Activated T-cell treated with anti-CD3 and anti-CD28 coated beads for 4 hours (primary cell): ENCODE data around the gene RHOF.
"Not testable (repeated sequence)": the region's sequence is repeated elsewhere in the genome, so short reads cannot be mapped to it uniquely, and the experiment has no call there.

Experiments used
- DNase-seq: peaks from one replicate; pipeline ENCODE4 v3.0.0-alpha.2; 2020

Gene RHOF

DNA sequence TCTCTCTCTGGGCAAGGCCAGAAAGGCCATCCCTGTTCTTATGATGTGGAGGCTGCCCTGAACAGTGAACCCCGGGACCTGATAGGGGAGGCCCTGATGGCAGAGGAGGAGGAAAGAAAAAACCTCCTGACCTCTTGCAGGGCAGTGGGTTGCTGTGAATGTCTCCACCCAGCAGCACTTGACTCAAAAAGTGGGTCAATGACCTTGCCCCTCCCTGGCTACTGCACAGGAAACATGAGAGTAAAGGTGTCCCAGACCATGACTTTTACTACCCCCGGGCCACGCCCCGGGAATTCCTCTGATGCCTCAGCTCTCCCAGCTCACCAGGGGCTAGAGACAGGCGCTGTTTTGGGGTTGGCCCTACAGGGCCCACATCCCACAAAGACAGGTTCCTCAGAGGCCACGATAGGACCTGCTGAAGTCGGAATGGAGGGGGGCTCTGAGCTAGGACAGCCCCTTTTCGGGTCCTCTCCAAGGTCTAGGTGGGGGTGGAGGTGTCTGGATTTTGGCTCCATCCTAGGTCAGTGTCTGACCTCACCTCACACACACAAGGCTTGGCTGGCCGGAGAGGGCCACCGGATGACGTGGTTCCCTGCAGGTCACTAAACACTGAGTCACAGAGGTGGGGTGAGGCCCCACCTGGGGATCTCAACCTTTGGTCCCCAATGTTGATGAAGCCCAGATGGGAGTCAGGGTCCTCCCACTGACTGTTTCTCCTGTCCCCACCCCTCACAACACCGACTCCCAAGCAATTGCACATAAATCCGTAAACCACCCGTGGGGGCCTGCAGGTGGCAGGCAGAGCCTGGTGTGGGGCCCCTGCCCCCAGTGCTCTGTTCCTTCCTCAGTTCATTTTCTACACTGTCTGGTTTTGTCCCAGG, 1.6 kb downstream of the RHOF start:
- no peak for DNase-seq

DNA sequence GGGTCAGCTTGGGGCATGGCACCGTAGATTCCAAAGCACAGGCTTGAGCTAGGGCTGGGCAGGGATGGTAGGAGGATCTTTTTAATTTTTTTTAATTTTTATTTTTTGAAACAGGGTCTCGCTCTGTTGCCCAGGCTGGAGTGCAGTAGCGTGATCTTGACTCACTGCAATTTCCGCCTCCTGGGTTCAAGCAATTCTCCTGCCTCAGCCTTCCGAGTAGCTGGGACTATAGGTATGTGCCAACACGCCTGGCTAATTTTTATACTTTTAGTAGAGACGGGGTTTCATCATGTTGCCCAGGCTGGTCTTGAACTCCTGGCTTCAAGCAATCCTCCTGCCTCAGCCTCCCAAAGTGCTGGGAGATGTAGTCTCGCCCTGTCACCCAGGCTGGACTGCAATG, 2.7 kb downstream of the RHOF start:
- DNase-seq: not testable (repeated sequence)

DNA sequence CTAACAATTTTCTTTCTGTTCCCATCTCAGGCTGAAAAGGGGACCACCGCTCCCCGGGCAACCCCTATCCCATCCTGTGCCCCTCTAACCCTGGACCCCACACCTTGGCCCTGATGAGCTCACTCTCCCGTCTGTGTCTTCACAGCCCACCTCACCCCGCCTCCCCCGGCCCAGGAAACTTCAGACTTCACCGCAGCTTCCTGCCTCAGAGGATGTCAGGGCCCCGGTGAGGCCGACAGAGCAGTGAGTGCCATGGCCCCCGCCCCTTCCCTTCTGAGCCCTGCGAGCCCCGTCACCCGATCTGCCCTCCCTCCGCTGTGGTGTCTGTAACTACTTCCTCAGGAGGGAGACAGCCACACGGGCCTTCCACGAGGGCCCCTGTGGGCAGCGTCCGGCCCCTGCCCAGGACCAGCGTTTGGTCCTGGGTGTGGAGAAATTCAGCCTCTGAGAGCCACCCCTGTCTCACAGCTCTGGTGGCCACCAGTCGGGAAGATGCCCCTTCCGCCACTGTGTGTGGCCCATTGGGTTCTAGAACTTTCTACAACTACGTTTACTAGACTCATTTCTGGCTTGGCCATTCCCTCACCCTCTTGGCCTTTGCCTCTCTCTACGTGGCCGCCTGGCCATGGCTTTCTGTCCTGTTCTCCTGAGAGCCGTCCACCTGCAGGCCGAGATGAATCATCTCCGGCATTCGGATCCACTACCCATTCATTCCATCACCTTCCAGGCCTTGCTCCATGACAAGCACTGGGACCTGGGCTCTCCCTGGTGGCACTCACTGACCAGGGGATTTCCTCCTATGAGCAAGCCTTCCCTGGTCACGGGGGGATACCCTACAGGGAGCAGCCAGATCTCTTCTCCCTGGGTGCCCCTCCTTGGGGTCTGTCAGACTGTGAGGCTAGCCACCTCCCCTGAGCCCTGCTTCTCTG, 3.4 kb downstream of the RHOF start:
- DNase-seq: peak; percentile 91

DNA sequence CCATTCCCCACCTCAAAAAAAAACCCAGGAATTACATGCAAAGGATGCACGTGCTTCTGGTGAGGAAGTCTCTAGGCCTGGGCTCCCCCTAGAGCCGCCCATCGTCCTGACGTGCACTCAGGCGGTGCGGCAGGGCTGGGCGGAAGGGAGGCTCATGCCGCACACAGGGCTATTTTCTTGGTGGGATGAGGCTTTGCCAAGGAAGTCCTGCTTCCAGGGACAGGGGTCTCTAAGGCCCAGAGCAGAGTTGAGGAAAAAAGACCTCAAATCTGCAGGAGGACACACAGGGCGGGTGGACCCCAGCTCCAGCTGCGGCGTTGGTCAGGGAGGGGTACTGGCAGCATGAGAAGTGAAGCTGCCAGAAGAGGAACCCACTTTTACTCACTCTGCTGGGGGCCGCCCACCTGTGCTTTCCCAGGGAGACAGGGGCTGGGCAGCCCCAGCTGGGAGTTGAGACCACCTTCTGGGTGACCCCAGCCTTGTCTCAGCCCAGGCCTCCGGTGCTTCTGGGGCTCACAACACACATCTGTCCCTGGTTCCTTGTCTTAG, 4.2 kb downstream of the RHOF start:
- no peak for DNase-seq

DNA sequence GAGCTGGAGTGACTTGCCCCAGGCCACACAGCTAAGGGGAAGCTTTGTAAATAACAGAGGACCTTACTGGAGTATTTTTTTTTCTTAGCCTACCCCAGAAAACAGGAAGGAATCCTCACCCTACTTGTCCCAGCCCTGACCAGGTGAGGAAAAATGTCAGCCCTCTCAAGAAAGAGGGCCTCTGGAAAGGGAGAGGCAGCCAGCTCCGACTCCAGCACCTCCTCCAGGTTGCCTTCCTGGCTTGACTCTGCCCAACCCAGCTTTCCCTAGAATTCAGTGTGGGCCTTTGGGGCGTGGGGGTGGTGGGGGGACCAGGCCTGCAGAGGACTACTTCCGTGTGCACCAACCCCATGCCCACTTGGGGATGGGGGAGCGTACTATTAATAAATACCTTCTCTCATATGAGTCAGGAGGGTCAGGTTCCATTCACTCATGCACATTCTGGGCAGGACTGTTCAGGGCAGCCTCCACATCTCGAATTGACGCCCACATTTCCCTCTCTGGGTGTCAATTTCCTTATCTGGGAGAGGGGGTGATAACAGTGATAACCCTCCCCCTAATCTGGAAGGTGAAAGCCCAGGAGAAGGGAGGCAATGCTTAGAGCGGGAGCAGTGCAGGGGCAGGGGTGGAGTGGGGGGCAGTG, 5.2 kb downstream of the RHOF start:
- no peak for DNase-seq

DNA sequence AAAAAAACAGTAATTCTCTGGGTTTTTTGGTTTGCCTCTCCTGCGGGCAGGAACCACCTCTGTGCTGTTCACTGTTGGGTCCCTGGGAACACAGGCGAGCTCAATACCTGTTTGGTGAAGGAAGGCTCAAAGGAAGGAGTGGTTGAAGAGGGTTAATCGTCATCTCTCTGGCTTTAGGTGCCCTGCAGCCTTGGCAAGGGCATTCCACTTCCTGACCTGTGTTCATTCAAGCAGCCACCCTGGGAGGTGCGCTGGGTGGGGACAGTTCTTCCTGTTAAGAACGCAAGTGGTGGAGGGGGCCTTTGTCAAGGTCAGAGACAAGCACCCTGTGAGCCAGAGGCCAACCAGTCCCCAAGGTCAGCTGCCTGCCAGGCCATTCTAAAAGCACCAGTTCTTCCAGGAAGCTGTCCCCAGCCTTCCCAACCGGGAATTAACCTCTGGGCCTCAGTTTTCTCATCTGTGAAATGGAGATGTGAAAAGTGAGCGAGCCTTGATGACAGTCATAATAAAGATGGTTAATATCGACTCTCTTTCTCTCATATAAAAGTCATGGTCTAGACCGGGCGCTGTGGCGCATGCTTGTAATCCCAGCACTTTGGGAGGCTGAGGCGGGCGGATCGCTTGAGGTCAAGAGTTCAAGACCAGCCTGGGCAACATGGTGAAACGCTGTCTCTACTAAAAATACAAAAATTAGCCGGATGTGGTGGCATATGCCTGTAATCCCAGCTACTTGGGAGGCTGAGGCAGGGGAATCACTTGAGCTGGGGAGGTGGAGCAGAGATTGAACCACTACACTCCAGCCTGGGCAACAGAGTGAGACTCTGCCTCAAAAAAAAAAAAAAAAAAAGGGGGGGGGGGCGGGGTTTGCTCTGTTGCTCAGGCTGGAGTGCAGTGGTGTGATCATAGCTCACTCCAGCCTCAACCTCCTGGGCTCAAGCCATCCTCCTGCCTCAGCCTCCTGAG, 6.1 kb downstream of the RHOF start:
- no peak for DNase-seq

DNA sequence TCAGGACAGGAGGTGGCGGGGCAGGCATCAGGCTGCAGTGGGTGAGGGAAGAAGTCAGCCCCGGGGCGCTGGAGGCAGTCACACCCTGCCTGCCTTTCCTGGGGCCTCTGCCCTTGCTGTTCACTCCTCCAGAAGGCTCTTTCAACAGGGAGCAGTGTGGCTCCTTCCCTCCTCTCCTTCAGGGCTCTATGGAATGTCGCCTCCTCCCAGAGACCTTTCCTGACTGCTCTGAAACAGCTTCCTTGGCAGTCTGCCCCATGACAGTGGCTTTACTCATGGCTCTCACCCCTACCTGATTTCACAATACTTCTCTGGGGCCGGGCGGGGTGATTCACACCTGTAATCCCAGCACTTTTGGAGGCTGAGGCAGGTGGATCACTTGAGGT, 7.1 kb downstream of the RHOF start:
- DNase-seq: no peak

DNA sequence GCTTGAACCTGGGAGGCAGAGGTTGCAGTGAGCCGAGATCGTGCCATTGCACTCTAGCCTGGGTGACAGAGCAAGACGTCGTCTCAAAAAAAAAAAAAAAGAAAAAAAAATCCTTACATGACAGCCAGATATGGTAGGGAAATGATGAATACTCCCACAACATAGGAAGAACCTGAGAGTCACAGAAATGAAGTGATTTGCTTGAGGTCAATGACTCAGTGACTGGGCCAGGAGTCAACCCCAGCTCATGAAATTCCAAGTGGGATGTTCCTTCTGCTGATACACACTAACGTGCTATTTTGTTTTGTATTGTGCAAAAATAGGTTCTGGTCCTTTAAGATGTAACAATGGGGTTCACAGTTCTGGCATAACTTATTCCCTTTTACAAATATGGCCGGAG, 9.0 kb downstream of the RHOF start:
- DNase-seq: no peak

DNA sequence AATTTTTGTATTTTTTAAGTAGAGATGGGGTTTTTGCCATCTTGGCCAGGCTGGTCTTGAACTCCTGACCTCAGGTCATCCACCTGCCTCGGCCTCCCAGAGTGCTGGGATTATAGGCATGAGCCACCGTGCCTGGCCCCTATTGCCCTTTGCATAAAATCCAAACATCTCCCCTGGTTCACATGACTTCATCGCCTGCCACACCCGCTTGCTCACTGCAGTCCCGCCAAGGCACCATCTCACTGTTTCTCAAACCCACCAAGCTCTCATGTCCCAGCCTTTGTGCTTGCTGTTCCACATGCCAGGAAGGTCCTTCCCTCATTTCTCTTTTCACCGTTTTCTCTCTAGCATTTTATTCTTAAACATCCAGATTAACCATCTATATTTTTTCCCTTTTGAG, 9.7 kb downstream of the RHOF start:
- no peak for DNase-seq

DNA sequence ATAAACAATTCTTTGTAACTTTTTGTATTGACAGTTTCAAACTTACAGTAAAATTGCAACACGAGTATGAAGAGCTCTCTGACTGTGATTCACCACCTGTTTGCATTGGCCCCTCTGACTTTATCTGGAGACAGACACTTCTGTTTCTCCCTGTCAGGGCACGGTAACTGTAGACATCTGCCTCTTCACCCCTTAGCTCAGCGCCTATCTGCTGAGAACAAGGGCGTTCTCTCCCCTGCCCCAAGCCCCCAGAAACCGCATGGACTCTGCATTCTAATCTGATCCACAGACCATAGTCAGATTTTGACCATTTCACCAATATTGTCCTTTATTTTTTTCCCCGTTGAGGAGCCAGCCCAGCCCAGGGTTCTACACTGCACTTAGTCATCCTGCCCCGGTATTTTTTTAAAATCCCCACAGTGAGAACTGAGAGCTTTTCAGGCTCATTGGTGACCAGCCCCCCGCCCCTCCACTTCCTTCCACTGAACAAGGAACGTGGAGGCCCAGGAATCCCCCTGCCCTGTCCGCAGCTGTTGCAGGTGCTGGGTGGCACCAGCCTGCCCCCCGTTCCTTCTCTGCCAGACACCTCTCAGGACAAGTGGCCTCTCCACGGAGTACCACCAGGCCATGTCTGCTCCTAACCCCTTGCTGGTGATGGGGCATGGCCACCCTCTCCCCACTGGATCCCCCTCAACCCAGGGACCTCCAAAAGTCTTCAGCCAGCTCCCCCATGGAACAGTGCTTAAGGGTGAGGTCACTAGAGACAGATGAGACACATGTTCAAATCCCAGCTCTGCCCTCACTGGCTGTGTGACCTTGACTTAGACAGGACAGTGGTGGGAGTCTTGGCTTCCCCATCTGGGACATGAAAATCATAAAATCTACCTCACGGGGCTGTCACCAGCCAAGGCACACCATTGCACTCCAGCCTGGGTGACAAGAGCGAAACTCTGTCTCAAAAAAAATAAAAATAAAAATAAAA, 11.2 kb downstream of the RHOF start:
- no peak for DNase-seq

DNA sequence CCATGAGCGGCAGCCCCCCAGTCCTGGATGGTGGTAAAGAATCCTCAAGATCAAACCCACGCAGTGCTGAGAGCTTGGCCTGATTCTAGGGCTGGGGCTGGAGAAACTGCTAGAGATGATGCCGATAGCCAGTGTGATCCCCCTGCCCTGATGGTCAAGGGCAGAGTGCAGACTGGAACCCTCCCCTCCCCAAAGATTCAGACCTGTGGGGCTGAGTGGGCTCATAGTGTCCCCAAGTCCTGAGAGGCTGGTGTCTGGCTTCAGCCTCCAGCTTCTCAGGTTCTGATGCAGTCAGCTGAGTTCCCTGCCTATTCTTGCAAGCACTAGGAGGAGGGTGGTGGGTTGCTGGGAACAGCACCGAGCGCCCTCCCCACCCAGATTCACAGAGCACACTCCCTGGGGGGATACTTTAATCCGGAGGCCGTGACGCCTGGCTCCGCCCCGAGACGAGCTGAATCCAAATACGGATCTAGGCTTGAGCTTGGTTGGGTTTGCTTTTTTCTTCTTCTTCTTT, 11.9 kb downstream of the RHOF start:
- no peak for DNase-seq

DNA sequence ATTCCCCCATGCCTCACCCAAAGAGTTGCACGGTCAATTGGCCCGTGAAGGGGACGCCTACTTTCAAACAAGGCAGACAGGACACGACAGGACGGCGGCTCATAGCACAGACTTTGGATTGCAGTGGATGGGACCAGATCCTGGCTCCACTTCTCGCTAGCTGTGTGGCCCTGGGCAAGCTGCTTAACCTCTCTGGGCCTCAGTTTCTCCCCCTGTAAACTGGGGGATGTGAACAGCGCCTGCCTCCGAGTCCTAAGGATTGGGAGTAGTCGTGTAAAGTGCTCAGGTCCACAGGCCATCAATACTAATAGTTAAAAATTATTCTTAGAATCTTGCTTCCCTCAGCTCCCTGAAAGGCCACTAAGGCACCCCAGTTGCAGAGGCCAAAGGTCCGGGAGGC, 13.1 kb downstream of the RHOF start:
- no peak for DNase-seq

DNA sequence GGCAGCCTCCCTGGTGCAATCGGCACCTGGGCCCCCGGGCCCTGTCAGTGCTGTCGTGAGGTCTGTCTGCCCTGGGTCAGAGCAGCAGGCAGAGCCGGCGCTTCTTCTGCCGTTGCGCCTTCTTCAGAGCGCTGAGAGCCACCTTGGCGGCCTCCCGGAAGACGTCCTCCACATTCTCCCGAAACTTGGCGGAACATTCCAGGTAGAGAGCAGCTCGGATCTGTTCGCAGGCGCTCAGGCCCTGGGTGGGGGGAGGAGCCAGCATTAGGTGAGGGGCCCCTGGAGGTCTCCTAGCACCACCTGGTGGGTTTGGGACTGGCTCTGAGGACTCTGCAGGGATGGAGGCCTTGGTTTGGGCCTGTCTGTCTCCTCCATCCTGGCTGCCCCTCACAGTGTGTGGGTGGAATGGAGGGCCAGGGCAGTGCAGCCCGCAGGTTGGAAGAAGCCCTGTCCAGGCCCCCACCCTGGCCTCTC, 14.0 kb downstream of the RHOF start:
- DNase-seq: no peak

DNA sequence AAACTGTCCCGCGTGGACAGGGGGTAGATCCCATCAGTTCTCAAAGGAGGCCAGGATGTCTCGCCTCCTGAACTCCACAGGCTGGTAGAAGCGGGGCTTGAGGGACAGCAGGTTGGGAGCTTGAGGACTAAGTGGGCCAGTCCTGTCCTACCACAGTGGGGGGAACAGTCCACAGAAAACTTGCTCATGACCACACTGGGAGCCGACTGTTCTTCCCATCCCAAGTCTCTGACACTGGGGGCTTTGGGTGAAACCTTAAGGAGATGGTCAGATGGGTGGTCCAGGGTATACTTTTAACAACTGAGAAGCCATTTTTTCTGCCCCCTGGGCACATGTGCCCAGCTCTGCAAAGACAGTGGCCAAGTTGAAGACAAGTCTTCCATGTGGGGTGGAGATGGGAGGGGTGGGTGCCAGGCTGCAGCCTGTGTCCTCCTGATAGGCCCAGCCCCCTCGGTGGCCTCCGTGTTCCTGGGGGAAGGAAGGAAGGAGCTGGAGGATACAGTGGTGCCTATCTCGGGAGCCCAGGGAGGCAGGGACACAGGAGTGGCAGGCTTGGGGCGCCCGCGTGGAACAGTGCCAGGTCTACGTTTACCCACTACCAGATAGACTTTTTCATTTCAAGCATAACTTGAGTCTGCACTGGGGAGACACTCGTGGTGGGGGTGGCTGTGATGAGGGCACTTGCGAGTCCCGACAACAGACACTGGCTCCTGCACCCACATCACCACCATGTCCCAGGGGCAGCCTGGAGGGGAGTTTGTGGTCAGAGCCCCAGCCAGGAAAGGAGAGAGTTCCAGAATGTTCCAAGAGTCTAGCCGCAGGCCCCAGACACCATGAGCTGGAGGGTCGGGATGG, 14.7 kb downstream of the RHOF start:
- no peak for DNase-seq

DNA sequence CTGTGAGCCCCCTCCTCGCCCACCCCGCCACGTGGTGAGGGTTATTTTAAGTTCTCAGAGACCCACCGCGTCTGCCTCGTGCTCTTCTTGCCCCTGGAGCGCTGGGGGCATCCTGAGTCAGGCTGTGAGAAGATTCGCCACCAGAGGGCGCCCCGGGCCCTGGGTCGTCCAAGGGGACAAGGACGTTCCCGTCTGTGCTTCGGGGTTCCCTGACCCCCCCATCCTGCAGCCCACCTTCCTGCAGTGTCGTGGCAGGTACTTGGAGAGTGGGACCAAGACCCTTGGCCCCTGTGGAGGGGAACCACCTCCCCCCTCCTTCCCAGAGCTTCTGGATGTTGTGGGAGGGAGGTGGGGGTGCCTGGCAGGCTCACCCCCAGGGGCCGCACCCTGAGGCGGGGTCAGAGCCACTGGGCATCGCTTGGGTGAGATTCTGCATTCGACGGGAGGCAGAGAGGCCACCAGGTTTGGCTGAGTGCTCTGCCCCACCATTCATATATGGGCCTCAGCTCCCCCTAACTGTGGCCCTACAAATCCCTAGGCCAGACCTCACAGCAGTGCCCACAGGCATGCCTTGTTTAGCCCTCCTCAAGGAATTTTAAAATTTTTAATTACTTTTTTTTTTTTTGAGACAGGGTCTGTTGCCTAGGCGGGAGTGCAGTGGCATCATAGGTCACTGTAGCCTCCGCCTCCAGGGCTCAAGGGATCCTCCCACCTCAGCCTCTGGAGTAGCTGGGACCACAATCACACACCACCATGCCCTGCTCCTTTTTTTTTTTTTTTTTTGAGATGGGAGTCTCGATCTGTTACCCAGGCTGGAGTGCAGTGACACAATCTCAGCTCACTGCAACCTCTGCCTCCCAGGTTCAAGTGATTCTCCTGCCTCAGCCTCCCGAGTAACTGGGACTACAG, 17.0 kb downstream of the RHOF start:
- DNase-seq: peak; percentile 92

DNA sequence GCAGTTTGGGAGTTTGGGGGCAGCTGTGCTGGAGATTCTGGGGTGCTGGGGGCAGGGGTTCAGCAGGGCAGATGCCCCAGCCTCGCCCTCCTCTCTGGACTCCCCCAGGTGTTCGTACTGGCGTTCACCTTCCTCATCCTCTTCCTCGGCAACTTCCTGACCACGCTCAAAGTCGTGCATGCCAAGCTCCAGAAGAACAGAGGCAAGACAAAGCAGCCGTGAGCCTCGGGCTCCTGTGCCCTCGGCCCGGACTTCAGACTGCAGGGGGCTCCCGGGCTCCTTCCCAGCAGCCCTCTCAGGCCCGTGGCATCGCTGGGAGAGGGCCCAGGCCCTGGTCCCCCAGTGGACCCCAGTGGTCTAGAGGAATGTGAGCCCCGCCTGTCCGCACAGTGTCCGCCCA, 18.0 kb downstream of the RHOF start:
- no peak for DNase-seq

DNA sequence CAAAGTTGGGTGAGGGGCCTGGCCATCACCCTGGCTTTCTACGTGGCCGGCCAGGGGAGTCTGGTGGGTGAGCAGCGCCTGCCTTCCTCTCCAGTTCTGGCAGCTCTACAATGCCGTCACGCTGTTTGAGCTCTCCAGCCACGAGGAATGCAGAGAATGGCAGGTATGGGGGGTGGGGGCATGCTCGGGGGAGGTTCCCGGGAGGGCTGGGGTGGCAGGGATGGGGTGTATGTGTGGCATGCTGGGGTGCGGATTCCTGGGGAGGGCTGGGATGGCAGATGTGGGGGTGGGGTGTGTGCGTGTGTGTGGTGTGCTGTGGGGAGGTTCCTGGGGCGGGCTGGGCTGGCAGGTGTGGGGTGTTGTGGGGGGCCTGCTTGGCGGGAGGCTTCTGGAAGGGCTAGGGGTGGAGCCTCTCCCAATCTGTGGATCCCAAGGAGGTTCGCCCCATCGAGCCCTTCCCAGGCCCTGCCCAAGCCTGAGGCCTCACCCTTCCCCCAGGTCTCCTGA, 18.5 kb downstream of the RHOF start:
- DNase-seq: no peak
